Immature natural killer cell (primary cell): ENCODE measurements around the gene DYNC1I1. TPM values are rescaled to one million over a fixed set of nuclear protein-coding genes. Genes with fewer than 3 reads are reported as not detected.

Source experiments
- DNase-seq, 3 donors: peaks; one replicate each; pipeline ENCODE4 v3.0.0; 2022; ENCODE audit warnings: mixed read lengths in 1 of 3
- H3K27ac Mint-ChIP-seq, 6 donors: one replicate each; pipeline ENCODE4 v1.8.0; 2020; ENCODE audit warnings: mixed read lengths in 6 of 6, mild to moderate bottlenecking in 5 of 6, inconsistent platforms in 4 of 6, moderate library complexity in 3 of 6
- H3K27me3 Mint-ChIP-seq, 3 donors: one replicate each; pipeline ENCODE4 v1.8.0; 2020 to 2021; ENCODE audit warnings: low read depth in 3 of 3, mild to moderate bottlenecking in 3 of 3, mixed read lengths in 3 of 3, moderate library complexity in 3 of 3, inconsistent platforms in 1 of 3
- H3K36me3 Mint-ChIP-seq, 3 donors: one replicate each; pipeline ENCODE4 v1.8.0; 2020; ENCODE audit warnings: mixed read lengths in 3 of 3, inconsistent platforms in 2 of 3, mild to moderate bottlenecking in 2 of 3
- H3K4me1 Mint-ChIP-seq, 2 donors: one replicate each; pipeline ENCODE4 v1.8.0; 2020; ENCODE audit warnings: inconsistent platforms in 2 of 2, mild to moderate bottlenecking in 2 of 2, mixed read lengths in 2 of 2, moderate library complexity in 1 of 2
- H3K4me3 Mint-ChIP-seq, 5 donors: one replicate each; pipeline ENCODE4 v1.8.0; 2020; ENCODE audit warnings: mild to moderate bottlenecking in 5 of 5, mixed read lengths in 5 of 5, inconsistent platforms in 3 of 5, moderate library complexity in 3 of 5
- H3K9me3 Mint-ChIP-seq, 6 donors: one replicate each; pipeline ENCODE4 v1.8.0; 2020; ENCODE audit warnings: mild to moderate bottlenecking in 6 of 6, mixed read lengths in 6 of 6, inconsistent platforms in 4 of 6, moderate library complexity in 3 of 6
- polyA plus RNA-seq, 3 donors: library from polyadenylated mRNA; unstranded; fragments of 300-500 nt; fragmentation: Illumina TruSeq; gene quantifications; one replicate each; pipeline ENCODE4 v1.2.3, GENCODE V29; 2021

The DYNC1I1 gene
- polyA plus RNA-seq, 3 donors from 2014 or later: not detected

GRCh38 chr7:96017877-96018276 lies 245.5 kb downstream of the DYNC1I1 start:
- no peaks in the 10 kb centered on the region for H3K36me3 Mint-ChIP-seq
- H3K27ac Mint-ChIP-seq: no peak overlapping the region
- no peaks in the 10 kb centered on the region for H3K4me1 Mint-ChIP-seq
- DNase-seq: no peak
- no peak overlapping the region for H3K4me3 Mint-ChIP-seq
- H3K9me3 Mint-ChIP-seq: no peaks in the 10 kb centered on the region
- peaks cover 0 to 7% (median 4%) of the 10 kb centered on the region in 3 donors for H3K27me3 Mint-ChIP-seq

DNA sequence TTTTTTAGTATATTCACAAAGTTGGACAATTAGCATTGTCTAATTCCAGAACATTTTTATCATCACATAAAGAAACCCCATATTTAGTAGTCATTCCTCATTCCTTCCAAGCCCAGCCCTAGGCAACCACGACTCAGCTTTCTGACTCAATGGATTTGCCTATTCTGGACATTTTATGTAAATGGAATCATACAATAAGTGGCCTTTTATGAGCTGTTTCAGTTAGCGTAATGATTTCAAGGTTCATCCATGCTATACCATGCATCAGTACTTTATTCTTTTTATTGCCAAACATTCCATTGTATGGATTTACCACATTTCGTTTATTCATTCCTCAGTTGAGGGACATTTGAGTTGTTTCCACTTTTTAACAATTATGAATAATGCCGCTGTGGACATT lies 249.2 kb downstream of the DYNC1I1 start:
- H3K4me3 Mint-ChIP-seq: no peak overlapping the region

DNA sequence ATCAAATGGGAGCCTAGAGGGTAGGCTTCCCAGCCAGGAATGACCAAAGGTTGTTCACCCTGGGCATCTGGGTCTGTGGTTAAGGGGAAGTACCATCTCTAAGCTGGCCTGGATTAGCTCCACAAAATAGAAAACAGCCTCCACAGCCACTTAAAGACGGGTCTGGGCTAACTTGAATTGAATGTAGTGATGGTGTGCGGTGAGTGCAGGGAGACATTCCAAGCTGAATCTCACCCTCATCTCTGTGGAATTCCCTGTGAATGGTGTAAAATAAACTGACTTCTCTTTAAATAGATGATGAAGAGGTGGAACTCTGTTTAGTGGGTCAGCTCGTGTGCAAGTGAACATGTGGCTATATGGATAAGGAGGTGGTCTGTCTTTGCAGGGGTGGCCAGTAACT lies 251.0 kb downstream of the DYNC1I1 start:
- DNase-seq: no peak
- no peaks in the 10 kb centered on the region for H3K4me1 Mint-ChIP-seq
- H3K27ac Mint-ChIP-seq: no peak overlapping the region
- peaks cover 0 to 4% (median 0%) of the 10 kb centered on the region in 6 donors for H3K9me3 Mint-ChIP-seq
- peaks cover 0 to 10% (median 0%) of the 10 kb centered on the region in 3 donors for H3K27me3 Mint-ChIP-seq
- no peak overlapping the region for H3K4me3 Mint-ChIP-seq
- no peaks in the 10 kb centered on the region for H3K36me3 Mint-ChIP-seq

More for the DNA sequence above, 249.2 kb downstream of the DYNC1I1 start:
- H3K4me1 Mint-ChIP-seq: no peaks in the 10 kb centered on the region
- peaks cover 0 to 2% (median 0%) of the 10 kb centered on the region in 6 donors for H3K9me3 Mint-ChIP-seq
- DNase-seq: no peak
- H3K27me3 Mint-ChIP-seq: peaks cover 0 to 4% (median 0%) of the 10 kb centered on the region in 3 donors
- H3K27ac Mint-ChIP-seq: no peak overlapping the region
- no peaks in the 10 kb centered on the region for H3K36me3 Mint-ChIP-seq

DNA sequence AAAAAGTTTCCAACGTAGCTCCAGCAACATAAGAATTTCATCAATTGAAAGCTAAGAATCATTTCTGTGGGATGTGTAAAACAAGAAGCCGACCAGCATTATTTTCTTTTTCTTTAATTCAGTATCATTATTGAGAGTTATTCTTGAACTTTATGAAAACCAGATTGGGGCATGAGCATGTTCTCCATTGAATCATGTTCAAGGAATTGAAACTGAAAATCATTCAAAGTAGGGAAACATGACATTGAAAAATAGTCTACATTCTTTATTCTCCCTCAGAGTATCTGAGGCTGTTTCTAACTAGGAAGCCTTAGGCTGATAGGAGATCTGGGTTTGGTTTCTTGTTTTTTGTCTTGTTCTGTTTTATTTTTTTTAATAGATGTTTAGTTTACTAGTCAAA lies 253.7 kb downstream of the DYNC1I1 start:
- no peaks in the 10 kb centered on the region for H3K36me3 Mint-ChIP-seq
- peaks cover 0 to 10% (median 1%) of the 10 kb centered on the region in 3 donors for H3K27me3 Mint-ChIP-seq
- peaks cover 7 to 14% of the 10 kb centered on the region in 2 donors for H3K4me1 Mint-ChIP-seq
- H3K4me3 Mint-ChIP-seq: no peak overlapping the region
- DNase-seq: no peak
- H3K27ac Mint-ChIP-seq: no peak overlapping the region
- H3K9me3 Mint-ChIP-seq: peaks cover 0 to 4% (median 0%) of the 10 kb centered on the region in 6 donors

GRCh38 chr7:96026611-96027010 lies 254.3 kb downstream of the DYNC1I1 start:
- H3K4me3 Mint-ChIP-seq: no peak overlapping the region
- DNase-seq: no peak
- peaks cover 0 to 8% (median 1%) of the 10 kb centered on the region in 3 donors for H3K27me3 Mint-ChIP-seq
- H3K4me1 Mint-ChIP-seq: peaks cover 7 to 14% of the 10 kb centered on the region in 2 donors
- H3K27ac Mint-ChIP-seq: no peak overlapping the region
- H3K36me3 Mint-ChIP-seq: no peaks in the 10 kb centered on the region
- peaks cover 0 to 4% (median 0%) of the 10 kb centered on the region in 6 donors for H3K9me3 Mint-ChIP-seq

DNA sequence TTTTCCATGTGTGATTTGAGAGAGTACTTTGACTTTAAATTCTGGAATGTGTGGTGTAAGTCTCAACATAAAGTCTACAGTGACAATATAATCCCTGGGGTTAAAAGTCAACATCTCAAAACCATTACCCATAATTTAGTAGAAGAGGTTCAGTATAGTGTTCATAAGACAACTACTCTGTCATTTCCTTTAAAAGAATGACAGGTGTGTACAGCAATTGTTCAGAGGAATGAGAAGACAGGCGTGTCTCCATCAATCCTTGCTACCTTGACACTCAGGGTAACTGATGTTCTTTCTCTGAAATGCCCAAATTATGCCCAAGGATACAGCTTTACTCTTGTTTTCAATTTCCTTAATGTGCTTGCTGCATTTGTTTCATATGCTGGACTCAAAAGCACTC lies 256.4 kb downstream of the DYNC1I1 start:
- no peak for DNase-seq
- Mint-ChIP-seq H3K36me3 (no peaks in the 10 kb centered on the region), H3K9me3 (peaks cover 0 to 4% (median 0%) of the 10 kb centered on the region in 6 donors), H3K27me3 (peaks cover 0 to 8% (median 1%) of the 10 kb centered on the region in 3 donors), H3K27ac (no peak overlapping the region), H3K4me3 (no peak overlapping the region), H3K4me1 (peaks cover 7 to 14% of the 10 kb centered on the region in 2 donors)

DNA sequence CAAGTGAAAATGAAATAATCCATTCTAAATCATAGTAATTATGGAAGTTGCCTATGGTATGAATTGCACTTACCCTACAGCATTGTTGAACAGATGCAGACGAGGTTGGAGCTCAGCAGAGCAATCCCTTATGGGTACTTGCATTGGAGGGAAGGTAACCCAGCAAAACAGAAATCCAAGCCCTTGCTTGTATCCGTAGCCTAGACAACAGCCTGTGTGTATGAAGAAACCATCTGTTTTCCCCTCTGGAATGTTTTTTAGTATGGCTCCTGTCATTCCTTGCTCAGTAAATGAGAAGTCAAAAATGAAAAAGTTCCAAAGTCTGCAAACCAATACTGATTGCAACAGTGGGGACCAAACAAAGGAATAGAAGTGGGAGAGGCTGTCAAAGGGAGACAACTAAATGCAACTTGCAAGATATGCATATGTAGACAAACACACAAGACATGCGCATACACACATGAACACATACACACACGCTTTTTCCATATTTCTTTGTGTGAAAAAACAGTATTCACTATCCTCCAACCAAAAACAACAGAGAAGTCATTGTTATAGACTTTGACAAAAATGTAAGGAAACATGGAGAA lies 260.8 kb downstream of the DYNC1I1 start:
- H3K9me3 Mint-ChIP-seq: no peaks in the 10 kb centered on the region
- H3K4me3 Mint-ChIP-seq: no peak overlapping the region
- no peaks in the 10 kb centered on the region for H3K36me3 Mint-ChIP-seq
- H3K27ac Mint-ChIP-seq: no peak overlapping the region
- H3K27me3 Mint-ChIP-seq: peaks cover 0 to 3% (median 1%) of the 10 kb centered on the region in 3 donors
- peaks cover 7 to 14% of the 10 kb centered on the region in 2 donors for H3K4me1 Mint-ChIP-seq
- DNase-seq: no peak

- H3K4me1 Mint-ChIP-seq: peaks cover 2 to 7% of the 10 kb centered on the region in 2 donors
Observed at GRCh38 chr7:96034940-96035727, 262.8 kb downstream of the DYNC1I1 start.

DNA sequence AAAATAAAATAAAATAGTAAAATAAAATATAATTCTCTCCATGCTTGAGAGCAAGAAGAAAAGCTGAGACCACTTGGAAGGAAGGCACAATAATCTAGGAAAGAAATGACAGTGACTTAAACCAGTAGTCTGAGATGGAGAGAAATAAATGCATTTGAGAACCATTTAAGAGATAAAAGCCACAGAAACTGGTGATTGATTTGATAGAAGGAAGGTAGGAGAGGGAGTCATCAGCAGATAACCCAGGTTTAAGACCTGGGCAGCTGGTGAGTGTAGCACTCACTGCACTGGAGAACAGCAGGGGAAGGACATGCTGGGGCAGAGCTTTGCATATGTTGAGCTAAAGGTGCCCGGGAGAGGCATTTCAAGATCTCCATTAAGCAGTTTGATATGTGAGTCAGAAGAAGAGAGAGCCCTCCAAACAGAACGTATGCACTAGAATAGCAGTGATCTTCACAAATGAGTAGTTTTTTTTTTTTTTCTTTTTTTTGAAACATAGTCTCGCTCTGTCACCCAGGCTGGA lies 268.0 kb downstream of the DYNC1I1 start:
- Mint-ChIP-seq H3K4me1 (no peaks in the 10 kb centered on the region), H3K36me3 (no peaks in the 10 kb centered on the region), H3K27me3 (peaks cover 0 to 6% (median 2%) of the 10 kb centered on the region in 3 donors), H3K27ac (no peak overlapping the region), H3K9me3 (peaks cover 0 to 4% (median 0%) of the 10 kb centered on the region in 6 donors), H3K4me3 (no peak overlapping the region)
- DNase-seq: no peak

More at GRCh38 chr7:96034940-96035727, 262.8 kb downstream of the DYNC1I1 start:
- Mint-ChIP-seq H3K27ac (no peak overlapping the region), H3K36me3 (no peaks in the 10 kb centered on the region), H3K27me3 (peaks cover 0 to 3% (median 1%) of the 10 kb centered on the region in 3 donors), H3K9me3 (peaks cover 0 to under 1% (median 0%) of the 10 kb centered on the region in 6 donors), H3K4me3 (no peak overlapping the region)
- DNase-seq: no peak

DNA sequence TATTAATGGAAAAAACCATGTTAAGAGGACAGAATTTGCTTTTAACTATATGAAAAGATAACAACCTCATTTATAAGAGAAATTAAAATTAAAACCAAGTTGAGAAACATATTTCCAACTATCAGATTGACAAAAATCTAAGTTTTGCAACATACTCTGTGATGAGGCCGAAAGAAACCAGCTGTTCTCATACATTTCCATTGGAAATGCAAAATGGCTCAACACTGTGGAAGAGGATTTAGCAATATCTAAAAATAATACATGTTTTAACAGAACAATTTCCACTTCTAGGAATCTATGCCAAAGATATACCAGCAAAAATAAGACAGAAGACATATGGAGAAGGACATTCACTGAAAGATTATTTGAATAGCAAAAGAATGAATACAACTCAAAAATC lies 268.8 kb downstream of the DYNC1I1 start:
- H3K4me1 Mint-ChIP-seq: no peaks in the 10 kb centered on the region
- H3K27ac Mint-ChIP-seq: no peak overlapping the region
- peaks cover 0 to 6% (median 2%) of the 10 kb centered on the region in 3 donors for H3K27me3 Mint-ChIP-seq
- DNase-seq: no peak
- H3K36me3 Mint-ChIP-seq: no peaks in the 10 kb centered on the region
- H3K4me3 Mint-ChIP-seq: no peak overlapping the region
- H3K9me3 Mint-ChIP-seq: peaks cover 0 to 4% (median 0%) of the 10 kb centered on the region in 6 donors

- DNase-seq: no peak
- H3K9me3 Mint-ChIP-seq: peaks cover 0 to 3% (median 0%) of the 10 kb centered on the region in 6 donors
- no peaks in the 10 kb centered on the region for H3K36me3 Mint-ChIP-seq
- no peak overlapping the region for H3K27ac Mint-ChIP-seq
- H3K4me3 Mint-ChIP-seq: no peak overlapping the region
- peaks cover 0 to 3% (median 2%) of the 10 kb centered on the region in 3 donors for H3K27me3 Mint-ChIP-seq
- no peaks in the 10 kb centered on the region for H3K4me1 Mint-ChIP-seq
Observed at GRCh38 chr7:96045181-96045580, 272.8 kb downstream of the DYNC1I1 start.

GRCh38 chr7:96045919-96046318 lies 273.6 kb downstream of the DYNC1I1 start:
- Mint-ChIP-seq H3K36me3 (no peaks in the 10 kb centered on the region), H3K27me3 (peaks cover 0 to 4% (median 0%) of the 10 kb centered on the region in 3 donors), H3K4me3 (no peak overlapping the region), H3K9me3 (no peaks in the 10 kb centered on the region), H3K27ac (no peak overlapping the region), H3K4me1 (no peaks in the 10 kb centered on the region)
- no peak for DNase-seq

- H3K4me3 Mint-ChIP-seq: no peak overlapping the region
- H3K9me3 Mint-ChIP-seq: peaks cover 0 to 2% (median 0%) of the 10 kb centered on the region in 6 donors
- no peak for DNase-seq
- H3K36me3 Mint-ChIP-seq: no peaks in the 10 kb centered on the region
- peaks cover 2 to 6% (median 2%) of the 10 kb centered on the region in 3 donors for H3K27me3 Mint-ChIP-seq
- H3K4me1 Mint-ChIP-seq: no peaks in the 10 kb centered on the region
- H3K27ac Mint-ChIP-seq: no peak overlapping the region
Observed at GRCh38 chr7:96052289-96052688, 279.9 kb downstream of the DYNC1I1 start.

- no peaks in the 10 kb centered on the region for H3K36me3 Mint-ChIP-seq
- no peak overlapping the region for H3K4me3 Mint-ChIP-seq
Observed at GRCh38 chr7:96052860-96053470, 280.6 kb downstream of the DYNC1I1 start.

More at GRCh38 chr7:96052860-96053470, 280.6 kb downstream of the DYNC1I1 start:
- H3K9me3 Mint-ChIP-seq: peaks cover 0 to 2% (median 0%) of the 10 kb centered on the region in 6 donors
- H3K27ac Mint-ChIP-seq: no peak overlapping the region
- peaks cover 2 to 6% (median 2%) of the 10 kb centered on the region in 3 donors for H3K27me3 Mint-ChIP-seq
- no peak for DNase-seq
- H3K4me1 Mint-ChIP-seq: no peaks in the 10 kb centered on the region
